ENCODE results near the gene GRM4.

GRCh38 chr6:34115403-34115795 lies 30.5 kb downstream of the GRM4 start:
- no peak for TF ChIP-seq CTCF (conservative IDR thresholded peaks at IDR 0.05; ENCODE audit: low read depth, low read length)
- TF ChIP-seq EZH2 (IDR thresholded peaks at IDR 0.05; ENCODE audit: low read length, unreplicated experiment) = no peak
